H7 (cell line): ENCODE measurements around the gene THPO. TPM values are rescaled to one million over a fixed set of nuclear protein-coding genes. Genes with fewer than 3 reads are reported as not detected.
A peak's percentile ranks its signal among the peaks of the same experiment; 100 is the strongest.

Source experiments
- DNase-seq: peaks from one replicate; pipeline ENCODE4 v3.0.0; 2012
- H3K27me3 ChIP-seq: 2 replicates; pipeline ENCODE4 v1.6.0; 2011; ENCODE audit warnings: mild to moderate bottlenecking, low read length; ENCODE audit not compliant: control insufficient read depth, insufficient read depth
- H3K36me3 ChIP-seq: replicated peaks from 2 replicates; pipeline ENCODE4 v1.5.1; 2011; ENCODE audit warnings: low read length; ENCODE audit not compliant: control insufficient read depth, insufficient read depth
- H3K4me3 ChIP-seq: 2 replicates; pipeline ENCODE4 v1.5.1; 2011; ENCODE audit warnings: low read depth, mild to moderate bottlenecking, control low read depth, low read length, moderate library complexity; ENCODE audit not compliant: insufficient read depth
- total RNA-seq: library from RNA; depleted of rRNA; stranded (reverse); fragments of >200 nt; shearing (Covaris generic); gene quantifications from 2 replicates; pipeline ENCODE4 v1.2.3, GENCODE V29; 2014

THPO gene
- total RNA-seq, 1 experiment from 2014 or later, result 0.80 TPM

DNA sequence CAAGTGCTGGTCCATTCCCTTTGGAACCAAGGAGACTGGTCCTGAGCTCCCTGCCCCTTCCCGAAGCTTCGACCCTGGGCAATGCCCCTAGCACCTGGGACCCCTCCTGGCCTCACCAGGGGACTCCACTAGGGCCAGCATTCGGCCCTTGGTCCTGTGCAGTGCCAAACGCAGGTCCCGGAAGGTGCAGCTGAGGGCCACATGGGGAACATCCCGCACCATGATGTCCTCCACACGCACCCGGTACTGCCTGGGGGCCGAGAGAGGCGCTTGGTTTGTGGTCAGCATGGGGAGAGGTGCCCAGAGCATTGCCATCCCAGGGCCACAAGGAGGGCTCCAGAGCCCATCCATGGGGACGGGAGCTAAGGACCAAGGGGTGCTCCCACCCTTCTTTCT, 24.5 kb downstream of the THPO start:
- Histone ChIP-seq H3K36me3 (peaks cover 23% of the 10 kb centered on the region), H3K27me3 (no peaks in the 10 kb centered on the region), H3K4me3 (no peak overlapping the region)
- DNase-seq, result peak; percentile 31

DNA sequence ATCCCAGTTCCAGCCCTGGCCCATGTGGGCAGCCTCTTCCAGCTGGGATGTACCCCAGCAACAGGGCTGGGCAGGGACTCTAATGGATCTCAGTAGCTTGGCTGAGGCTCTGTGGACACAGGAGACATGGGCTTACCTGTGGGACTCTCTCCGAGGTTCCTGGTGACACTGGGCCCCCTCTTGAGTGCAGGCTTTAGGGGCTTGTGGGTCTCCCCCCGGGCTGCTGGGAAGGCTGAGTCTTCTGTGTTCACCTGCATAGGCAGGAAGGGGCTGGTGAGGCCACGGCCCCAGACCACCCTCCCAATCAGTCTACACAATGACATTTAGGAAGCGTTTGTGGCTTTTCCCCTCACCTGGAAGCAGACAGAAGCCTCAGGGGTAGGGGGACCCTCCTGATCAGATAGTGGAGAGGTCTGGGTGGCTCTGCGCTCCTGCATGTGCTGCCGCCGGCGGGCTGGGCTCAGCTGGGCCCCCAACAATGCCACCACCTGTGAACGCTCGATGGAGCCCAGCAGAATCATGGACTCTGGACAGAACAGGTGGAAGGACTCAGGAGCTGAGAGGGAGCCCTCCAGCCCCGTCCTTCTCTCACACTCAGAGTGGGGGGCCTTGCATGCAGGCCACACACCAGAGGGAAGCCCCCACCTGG, 25.0 kb downstream of the THPO start:
- no peaks in the 10 kb centered on the region for H3K27me3 ChIP-seq
- no peak overlapping the region for H3K4me3 ChIP-seq
- DNase-seq, result no peak
- peaks cover 21% of the 10 kb centered on the region for H3K36me3 ChIP-seq

DNA sequence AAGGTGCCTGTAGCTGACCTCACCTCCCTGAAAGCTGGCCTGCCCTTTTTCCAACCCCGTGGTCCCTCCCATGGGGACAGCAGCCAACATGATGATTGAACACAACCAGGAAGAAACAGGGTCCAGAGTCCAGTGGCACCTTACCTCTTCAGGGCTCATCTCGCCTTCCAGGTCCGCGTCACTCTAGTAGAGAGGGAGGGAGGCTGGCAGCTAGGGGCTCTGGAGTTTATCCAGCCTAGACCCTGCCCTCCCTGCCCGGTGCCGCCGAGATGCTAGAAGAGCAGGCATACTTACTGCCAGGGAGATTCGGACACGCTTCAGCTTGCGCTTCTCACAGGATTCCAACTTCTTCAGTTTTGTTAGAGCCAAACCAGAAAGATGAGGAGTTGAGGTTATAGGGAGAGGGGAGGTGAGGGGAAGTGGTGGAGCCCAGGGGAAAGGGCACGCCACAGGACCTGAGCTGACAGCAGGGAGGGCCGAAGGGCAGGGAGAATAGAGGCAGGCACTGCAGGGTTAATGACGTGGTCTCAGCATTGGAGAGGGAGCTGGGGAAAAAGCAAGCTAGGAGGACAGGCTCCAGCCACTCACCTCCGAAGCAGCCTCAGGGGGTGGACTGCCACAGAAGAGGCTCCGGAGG, 25.7 kb downstream of the THPO start:
- no peaks in the 10 kb centered on the region for H3K27me3 ChIP-seq
- peaks cover 21% of the 10 kb centered on the region for H3K36me3 ChIP-seq
- H3K4me3 ChIP-seq, result no peak overlapping the region
- no peak for DNase-seq

GRCh38 chr3:184351511-184352148, 26.4 kb downstream of the THPO start:
- peak; percentile 58 for DNase-seq
- Histone ChIP-seq H3K36me3 (peaks cover 21% of the 10 kb centered on the region), H3K4me3 (no peak overlapping the region), H3K27me3 (no peaks in the 10 kb centered on the region)

DNA sequence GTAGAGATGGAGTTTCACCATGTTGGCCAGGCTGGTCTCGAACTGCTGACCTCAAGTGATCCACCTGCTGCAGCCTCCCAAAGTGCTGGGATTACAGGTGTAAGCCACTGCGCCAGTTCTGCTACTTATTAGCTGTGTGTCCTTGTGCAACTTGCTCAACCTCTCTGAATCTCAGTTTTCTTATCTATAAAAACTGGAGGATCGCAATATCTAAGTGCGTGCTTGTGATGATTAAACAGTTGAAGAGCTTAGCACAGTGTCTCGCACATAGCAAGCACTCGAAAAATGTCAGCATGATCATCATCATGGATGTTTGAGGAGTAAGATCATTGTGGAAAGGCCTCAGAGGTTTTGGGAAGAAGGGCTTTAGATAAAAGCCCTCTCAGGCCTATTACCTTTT, 27.4 kb downstream of the THPO start:
- no peak for DNase-seq
- H3K27me3 ChIP-seq, result no peaks in the 10 kb centered on the region

GRCh38 chr3:184349563-184350470, 28.2 kb downstream of the THPO start:
- no peaks in the 10 kb centered on the region for H3K27me3 ChIP-seq
- DNase-seq, result peak; percentile 29
- H3K4me3 ChIP-seq, result no peak overlapping the region
- peaks cover 14% of the 10 kb centered on the region for H3K36me3 ChIP-seq

More for the DNA sequence above, 27.4 kb downstream of the THPO start:
- H3K4me3 ChIP-seq, result no peak overlapping the region
- peaks cover 19% of the 10 kb centered on the region for H3K36me3 ChIP-seq

DNA sequence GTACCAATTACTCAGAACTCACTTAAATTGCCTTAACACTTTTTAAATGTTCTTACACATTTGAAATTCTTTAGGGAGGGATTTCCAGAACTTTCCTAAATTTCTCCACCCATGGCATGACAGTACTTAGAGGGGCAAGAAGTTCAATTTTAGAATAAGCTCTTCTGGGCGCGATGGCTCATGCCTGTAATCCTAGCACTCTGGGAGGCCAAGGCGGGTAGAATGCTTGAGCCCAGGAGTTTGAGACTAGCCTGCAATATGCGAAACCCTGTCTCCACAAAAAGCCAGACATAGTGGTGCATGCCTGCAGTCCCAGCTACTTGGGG, 30.0 kb downstream of the THPO start:
- no peaks in the 10 kb centered on the region for H3K27me3 ChIP-seq
- H3K36me3 ChIP-seq, result peaks cover 11% of the 10 kb centered on the region
- DNase-seq, result no peak
- no peak overlapping the region for H3K4me3 ChIP-seq

GRCh38 chr3:184347321-184348056, 30.5 kb downstream of the THPO start:
- no peaks in the 10 kb centered on the region for H3K27me3 ChIP-seq
- no peak for DNase-seq
- H3K4me3 ChIP-seq, result no peak overlapping the region
- H3K36me3 ChIP-seq, result peaks cover 13% of the 10 kb centered on the region

- DNase-seq, result no peak
- H3K4me3 ChIP-seq, result no peak overlapping the region
- no peaks in the 10 kb centered on the region for H3K27me3 ChIP-seq
- peaks cover 11% of the 10 kb centered on the region for H3K36me3 ChIP-seq
Measured at GRCh38 chr3:184346480-184347190, 31.4 kb downstream of the THPO start.

GRCh38 chr3:184345317-184346144, 32.5 kb downstream of the THPO start:
- Histone ChIP-seq H3K36me3 (peaks cover 11% of the 10 kb centered on the region), H3K27me3 (no peaks in the 10 kb centered on the region)
- DNase-seq, result peak; percentile 95

GRCh38 chr3:184344579-184345316, 33.3 kb downstream of the THPO start:
- H3K36me3 ChIP-seq, result peaks cover 11% of the 10 kb centered on the region
- no peaks in the 10 kb centered on the region for H3K27me3 ChIP-seq
- peak; percentile 74 for DNase-seq
- H3K4me3 ChIP-seq, result no peak overlapping the region

More at GRCh38 chr3:184345317-184346144, 32.5 kb downstream of the THPO start:
- no peak overlapping the region for H3K4me3 ChIP-seq

GRCh38 chr3:184343200-184343876, 34.7 kb downstream of the THPO start:
- DNase-seq, result no peak
- H3K4me3 ChIP-seq, result no peak overlapping the region
- H3K27me3 ChIP-seq, result no peaks in the 10 kb centered on the region
- peaks cover 11% of the 10 kb centered on the region for H3K36me3 ChIP-seq
